Measurements from ENCODE around the gene ARSI.

The ARSI gene

DNA sequence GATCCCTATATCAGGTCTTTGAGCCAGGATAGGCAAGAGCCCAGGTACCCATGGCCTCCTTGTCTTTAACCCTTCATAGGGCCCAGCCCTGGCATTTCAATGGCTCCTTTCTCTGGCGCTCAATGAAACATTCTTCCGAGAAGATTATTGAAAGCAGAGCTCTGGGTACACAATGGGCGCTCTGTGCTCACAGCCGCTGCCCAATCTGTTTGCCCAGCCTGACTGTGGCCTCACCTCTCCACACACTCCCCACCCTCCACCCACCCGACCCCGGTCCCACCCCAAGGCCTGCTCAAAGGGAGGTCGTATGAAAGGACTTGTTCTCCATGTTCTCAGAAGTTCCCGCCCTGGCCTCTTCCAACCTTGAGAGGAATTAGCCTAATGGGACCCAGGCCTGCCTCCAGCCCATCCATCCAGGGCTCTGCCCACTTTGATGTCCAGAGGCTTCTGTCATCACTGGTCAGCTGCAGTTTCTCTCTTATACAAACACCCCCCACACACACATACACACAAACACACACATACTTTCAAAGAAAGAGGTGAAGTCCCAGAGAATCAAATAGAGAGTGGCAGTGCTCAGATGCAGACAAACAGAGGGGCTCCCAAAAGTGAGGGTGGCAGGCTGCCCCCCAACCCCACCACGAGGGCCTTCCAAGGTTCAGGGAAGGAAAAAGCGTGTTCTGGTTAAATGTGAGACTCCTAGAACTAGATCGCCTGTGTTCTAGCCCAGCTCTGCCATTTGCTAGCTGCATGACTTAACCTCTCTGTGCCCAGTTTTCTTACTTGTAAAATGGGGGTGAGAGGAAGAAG lies 5.1 kb upstream of the ARSI start:
- ChIA-PET POLR2A (no interaction called here), CTCF (interaction anchor here (1.0 kb wide), 1 partner anchor 42 kb away, joined by 3 read pairs; no protein-coding TSS in a partner anchor)
- TF ChIP-seq, protein P1, sequence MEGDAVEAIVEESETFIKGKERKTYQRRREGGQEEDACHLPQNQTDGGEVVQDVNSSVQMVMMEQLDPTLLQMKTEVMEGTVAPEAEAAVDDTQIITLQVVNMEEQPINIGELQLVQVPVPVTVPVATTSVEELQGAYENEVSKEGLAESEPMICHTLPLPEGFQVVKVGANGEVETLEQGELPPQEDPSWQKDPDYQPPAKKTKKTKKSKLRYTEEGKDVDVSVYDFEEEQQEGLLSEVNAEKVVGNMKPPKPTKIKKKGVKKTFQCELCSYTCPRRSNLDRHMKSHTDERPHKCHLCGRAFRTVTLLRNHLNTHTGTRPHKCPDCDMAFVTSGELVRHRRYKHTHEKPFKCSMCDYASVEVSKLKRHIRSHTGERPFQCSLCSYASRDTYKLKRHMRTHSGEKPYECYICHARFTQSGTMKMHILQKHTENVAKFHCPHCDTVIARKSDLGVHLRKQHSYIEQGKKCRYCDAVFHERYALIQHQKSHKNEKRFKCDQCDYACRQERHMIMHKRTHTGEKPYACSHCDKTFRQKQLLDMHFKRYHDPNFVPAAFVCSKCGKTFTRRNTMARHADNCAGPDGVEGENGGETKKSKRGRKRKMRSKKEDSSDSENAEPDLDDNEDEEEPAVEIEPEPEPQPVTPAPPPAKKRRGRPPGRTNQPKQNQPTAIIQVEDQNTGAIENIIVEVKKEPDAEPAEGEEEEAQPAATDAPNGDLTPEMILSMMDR (IDR thresholded peaks at IDR 0.05; ENCODE audit: control extremely low read depth, extremely low read depth, low read depth, missing control alignments): no peak
- DNase-seq (ENCODE audit: extremely low spot score): no peak

DNA sequence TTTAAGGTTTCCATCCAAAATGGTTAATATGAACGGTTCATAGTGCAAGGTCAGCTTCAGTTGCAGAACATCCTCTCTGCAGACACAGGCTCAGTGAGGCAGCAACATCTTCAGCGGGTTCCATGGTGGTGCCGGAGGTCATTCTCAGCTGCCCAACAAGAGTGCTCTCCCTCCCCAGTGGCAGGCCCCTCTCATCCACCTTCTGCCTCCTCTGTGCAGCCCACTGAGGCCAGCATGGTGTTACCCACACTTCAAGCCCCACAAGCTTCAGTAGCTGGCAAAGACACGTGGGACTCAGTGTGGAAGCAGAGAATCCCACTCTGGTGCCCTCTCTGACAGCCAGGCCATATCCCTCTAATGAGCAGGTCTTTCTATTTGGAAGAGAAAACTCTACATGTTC lies 4.1 kb upstream of the ARSI start:
- POLR2A ChIA-PET: no interaction called here
- TF ChIP-seq, protein P1 (IDR thresholded peaks at IDR 0.05; ENCODE audit: control extremely low read depth, extremely low read depth, low read depth, missing control alignments): no peak
- CTCF ChIA-PET: interaction anchor here (1.5 kb wide), 1 partner anchor 89 kb away, joined by 3 read pairs; no protein-coding TSS in a partner anchor
- DNase-seq (ENCODE audit: extremely low spot score): no peak

DNA sequence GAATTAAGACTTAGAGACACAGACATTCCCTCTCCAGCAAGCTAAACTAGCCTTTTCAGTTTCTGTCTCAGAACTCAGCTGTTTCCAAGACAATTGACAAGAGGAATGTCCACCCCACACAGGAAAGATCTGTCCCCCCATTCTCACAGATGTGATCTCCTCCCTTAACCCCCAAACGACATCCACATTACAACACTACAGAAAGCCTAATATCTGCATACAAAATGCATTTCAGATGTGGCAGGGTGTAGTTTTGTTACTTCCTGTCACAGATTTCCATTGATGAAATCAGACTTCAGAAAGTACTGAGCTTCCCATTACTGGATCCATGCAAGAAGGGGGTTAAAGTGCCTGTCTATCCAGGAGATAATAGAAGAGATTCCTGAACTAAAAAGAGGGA lies 2.9 kb upstream of the ARSI start:
- POLR2A ChIA-PET: no interaction called here
- TF ChIP-seq, protein P1 (IDR thresholded peaks at IDR 0.05; ENCODE audit: control extremely low read depth, extremely low read depth, low read depth, missing control alignments): no peak
- no peak for DNase-seq (ENCODE audit: extremely low spot score)
- CTCF ChIA-PET: interaction anchor here (1.5 kb wide), 1 partner anchor 87 kb away, joined by 3 read pairs; no protein-coding TSS in a partner anchor

DNA sequence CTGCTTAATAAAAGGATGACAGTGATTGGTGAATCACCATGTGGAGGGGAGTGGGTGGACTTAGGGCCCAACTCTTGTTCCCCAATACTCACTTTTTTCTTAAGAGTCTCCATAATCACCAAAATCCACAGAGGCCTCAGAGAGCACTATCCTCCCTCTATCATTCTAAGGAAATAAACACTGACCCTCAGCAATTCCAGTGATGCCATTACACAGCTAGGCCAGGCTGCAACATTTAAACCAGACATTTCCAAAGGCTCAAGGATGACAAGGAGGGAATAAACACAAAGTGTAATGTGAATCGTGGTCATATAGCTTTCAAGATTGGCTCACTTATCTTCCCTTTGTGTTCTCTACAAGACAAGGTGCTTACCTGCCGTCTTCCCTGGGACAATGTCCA lies 2.4 kb upstream of the ARSI start:
- DNase-seq (ENCODE audit: extremely low spot score): no peak
- TF ChIP-seq, protein P1 (IDR thresholded peaks at IDR 0.05; ENCODE audit: control extremely low read depth, extremely low read depth, low read depth, missing control alignments): no peak
- CTCF ChIA-PET: no interaction called here
- POLR2A ChIA-PET: no interaction called here

DNA sequence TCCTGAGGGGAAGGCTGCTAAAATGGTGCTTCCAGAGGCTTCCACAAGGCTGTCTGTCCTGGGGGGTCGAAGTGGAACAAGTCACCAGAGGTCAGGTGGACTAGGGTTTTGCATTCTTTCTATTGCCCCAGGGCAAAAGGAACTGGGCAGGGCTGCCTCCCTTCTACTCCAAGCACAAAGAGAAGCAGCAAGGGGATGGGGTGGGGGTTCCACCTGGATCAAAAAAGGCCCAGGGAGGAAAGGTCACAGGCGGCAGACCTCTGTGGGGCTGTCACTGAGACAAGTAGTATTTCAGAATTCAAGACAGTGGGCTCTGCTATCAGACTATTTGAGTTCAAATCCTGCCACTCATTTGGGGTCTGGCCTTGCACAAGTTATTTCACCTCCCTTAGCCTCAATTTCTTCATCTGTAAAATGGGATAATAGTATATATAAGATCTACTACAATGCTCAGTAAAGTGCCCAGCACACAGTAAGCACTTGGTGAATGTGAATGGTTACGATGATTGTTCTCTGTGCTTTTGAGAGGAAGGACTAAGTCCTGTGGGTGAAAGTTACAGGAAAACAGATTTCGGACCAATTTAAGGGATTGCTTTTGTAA lies 1.9 kb upstream of the ARSI start:
- ChIA-PET POLR2A (no interaction called here), CTCF (no interaction called here)
- no peak for DNase-seq (ENCODE audit: extremely low spot score)
- TF ChIP-seq, protein P1 (IDR thresholded peaks at IDR 0.05; ENCODE audit: control extremely low read depth, extremely low read depth, low read depth, missing control alignments): no peak

DNA sequence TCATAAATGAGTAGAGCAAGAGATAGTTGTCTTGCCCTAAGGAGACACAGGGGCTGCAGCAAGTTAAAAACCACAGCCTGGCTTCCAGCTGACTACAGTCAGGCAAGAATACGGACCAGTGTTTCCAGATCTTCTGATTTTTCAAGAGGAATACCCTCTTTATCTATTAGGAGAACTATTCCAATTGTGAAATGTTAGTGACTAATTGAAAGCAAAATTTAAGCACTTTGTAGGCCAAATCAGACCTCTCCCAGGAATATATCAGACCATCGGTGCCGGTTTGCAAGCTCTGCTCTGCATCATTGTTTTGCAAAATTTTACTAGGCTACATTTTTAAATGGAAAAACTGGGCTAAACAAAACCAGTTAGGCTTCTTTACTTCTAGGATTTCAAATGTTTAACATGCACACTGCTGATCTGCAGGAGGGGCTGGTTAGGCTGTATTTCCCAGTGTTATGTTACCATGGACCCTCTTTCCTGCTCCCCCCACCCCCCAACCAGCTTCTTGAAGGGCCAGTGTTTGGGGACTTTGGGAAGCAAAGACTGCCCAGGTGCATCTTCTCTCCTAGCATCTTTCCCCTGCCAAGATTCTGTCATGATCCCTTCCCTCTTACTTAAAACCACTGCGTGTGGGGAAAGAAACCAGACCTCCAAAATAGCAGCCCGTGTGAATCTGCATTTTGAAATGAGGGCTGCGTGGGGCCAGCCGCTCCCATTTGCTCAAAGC lies 1.1 kb upstream of the ARSI start:
- TF ChIP-seq, protein P1 (IDR thresholded peaks at IDR 0.05; ENCODE audit: control extremely low read depth, extremely low read depth, low read depth, missing control alignments): no peak
- ChIA-PET POLR2A (no interaction called here), CTCF (interaction anchor here (0.9 kb wide), 1 partner anchor 27 kb away, joined by 3 read pairs; no protein-coding TSS in a partner anchor)
- no peak for DNase-seq (ENCODE audit: extremely low spot score)

Measured in GM10248 (cell line).